Testis (tissue), 3 donors: Measurements from ENCODE around the gene TOMM7. TPM values are rescaled to one million over a fixed set of nuclear protein-coding genes. Genes with fewer than 3 reads are reported as not detected.

Source experiments
- DNase-seq: peaks from one replicate; pipeline ENCODE4 v3.0.0-alpha.2; 2019
- H3K27ac ChIP-seq, 2 donors: fragments of 200-600 bp; sonication (generic); one replicate each; pipeline ENCODE4 v1.5.1; 2019
- H3K27me3 ChIP-seq: fragments of 200-600 bp; sonication (generic); one replicate; pipeline ENCODE4 v1.5.1; 2019
- H3K36me3 ChIP-seq: fragments of 200-600 bp; sonication (generic); one replicate; pipeline ENCODE4 v1.5.1; 2017; ENCODE audit warnings: low read depth; ENCODE audit errors: missing control alignments
- H3K4me1 ChIP-seq: fragments of 200-600 bp; sonication (generic); one replicate; pipeline ENCODE4 v1.5.1; 2019
- H3K4me3 ChIP-seq, 2 donors: fragments of 200-600 bp; sonication (generic); one replicate each; pipeline ENCODE4 v1.5.1; 2017 to 2019
- H3K9me3 ChIP-seq: fragments of 200-600 bp; sonication (generic); one replicate; pipeline ENCODE4 v1.5.1; 2017
- POLR2A ChIP-seq: fragments of 450-650 bp; IDR thresholded peaks from one replicate; pipeline ENCODE4 v1.6.1; 2017; ENCODE audit warnings: antibody characterized with exemption, mild to moderate bottlenecking, moderate library complexity
- WGBS, 2 donors: methylation state at CpG; one replicate each; pipeline ENCODE4 v1.1.5; 2018; 5-methylcytosine and 5-hydroxymethylcytosine counted together
- intact Hi-C: fragments of 100-400 bp; cut with DNase I; formaldehyde crosslinking; loops from one replicate; pipeline ENCODE4 v1.15.1; 2023; ENCODE audit warnings: low total_unique reads
- polyA plus RNA-seq: library from polyadenylated mRNA; stranded (reverse); fragments of 350-450 nt; fragmentation: Illumina TruSeq; extraction: RNeasy Lipid Tissue Mini Kit (QIAGEN cat#74804); gene quantifications from one replicate; pipeline ENCODE4 v1.2.3, GENCODE V29; 2014; ENCODE audit warnings: low read depth, low replicate concordance; ENCODE audit not compliant: insufficient read depth
- small RNA-seq, 2 donors: library from RNA; depleted of rRNA; stranded (forward); fragments of <200 nt; gene quantifications; one replicate each; pipeline ENCODE3, GENCODE V24; 2016
- total RNA-seq, 2 donors: library from RNA; depleted of rRNA; stranded (reverse); fragments of >200 nt; gene quantifications; one replicate each; pipeline ENCODE4 v1.2.3, GENCODE V29; 2016
- TF ChIP-seq, protein P1 (sequence below), 3 experiments: fragments of 450-650 bp in 2 of 3; fragments of 200-600 bp in 1 of 3; sonication (generic) in 1 of 3; IDR thresholded peaks; one replicate each; pipeline ENCODE4 v1.5.1; 2016 to 2019; ENCODE audit warnings: antibody characterized with exemption in 3 of 3, mild to moderate bottlenecking in 2 of 3, moderate library complexity in 1 of 3

Gene TOMM7
- total and polyA plus RNA-seq, 3 donors from 2014 or later: 87.7 to 499 (median 141) TPM

GRCh38 chr7:22771194-22771871 lies 51.3 kb downstream of the TOMM7 start:
- no peak overlapping the region for H3K27ac ChIP-seq
- no peaks in the 10 kb centered on the region for H3K36me3 ChIP-seq
- DNase-seq: no peak
- H3K4me3 ChIP-seq: no peak overlapping the region
- TF ChIP-seq, protein P1, sequence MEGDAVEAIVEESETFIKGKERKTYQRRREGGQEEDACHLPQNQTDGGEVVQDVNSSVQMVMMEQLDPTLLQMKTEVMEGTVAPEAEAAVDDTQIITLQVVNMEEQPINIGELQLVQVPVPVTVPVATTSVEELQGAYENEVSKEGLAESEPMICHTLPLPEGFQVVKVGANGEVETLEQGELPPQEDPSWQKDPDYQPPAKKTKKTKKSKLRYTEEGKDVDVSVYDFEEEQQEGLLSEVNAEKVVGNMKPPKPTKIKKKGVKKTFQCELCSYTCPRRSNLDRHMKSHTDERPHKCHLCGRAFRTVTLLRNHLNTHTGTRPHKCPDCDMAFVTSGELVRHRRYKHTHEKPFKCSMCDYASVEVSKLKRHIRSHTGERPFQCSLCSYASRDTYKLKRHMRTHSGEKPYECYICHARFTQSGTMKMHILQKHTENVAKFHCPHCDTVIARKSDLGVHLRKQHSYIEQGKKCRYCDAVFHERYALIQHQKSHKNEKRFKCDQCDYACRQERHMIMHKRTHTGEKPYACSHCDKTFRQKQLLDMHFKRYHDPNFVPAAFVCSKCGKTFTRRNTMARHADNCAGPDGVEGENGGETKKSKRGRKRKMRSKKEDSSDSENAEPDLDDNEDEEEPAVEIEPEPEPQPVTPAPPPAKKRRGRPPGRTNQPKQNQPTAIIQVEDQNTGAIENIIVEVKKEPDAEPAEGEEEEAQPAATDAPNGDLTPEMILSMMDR (IDR thresholded peaks at IDR 0.05): no peak
- no peak for TF ChIP-seq POLR2A
- no peaks in the 10 kb centered on the region for H3K27me3 ChIP-seq
- WGBS, 2 donors: 84 to 94% methylated on average over 1 of the region's 1 CpG
- intact Hi-C loops: no loop called here
- no peaks in the 10 kb centered on the region for H3K4me1 ChIP-seq
- no peaks in the 10 kb centered on the region for H3K9me3 ChIP-seq

- Histone ChIP-seq H3K4me3 (no peak overlapping the region), H3K27ac (no peak overlapping the region), H3K36me3 (no peaks in the 10 kb centered on the region), H3K9me3 (no peaks in the 10 kb centered on the region), H3K4me1 (no peaks in the 10 kb centered on the region), H3K27me3 (no peaks in the 10 kb centered on the region)
- DNase-seq: no peak
- TF ChIP-seq, protein P1 (IDR thresholded peaks at IDR 0.05): no peak
- no peak for TF ChIP-seq POLR2A
- intact Hi-C loops: no loop called here
- WGBS, 2 donors: 74 to 84% methylated on average over 4 of the region's 4 CpGs
Observed at GRCh38 chr7:22765609-22766008, 57.0 kb downstream of the TOMM7 start.

Small RNAs within 50 kb of the gene (small RNA-seq; reads per million reads assigned to genes)
- 1,964 to 2,189 reads per million in 2 donors for gene SNORD93

Other genes starting within 250 kb of the TOMM7 start
- not detected for gene IL6, start 95.6 kb downstream of the TOMM7 start, total RNA-seq
- gene IL6, start 95.6 kb downstream of the TOMM7 start, polyA plus RNA-seq: 0.47 TPM
- 10 to 100 TPM; 19.3 to 22.0 TPM for gene HYCC1, start 191.3 kb upstream of the TOMM7 start, total RNA-seq
- 43.6 TPM for gene HYCC1, start 191.3 kb upstream of the TOMM7 start, polyA plus RNA-seq